Neural cell (in vitro differentiated cells): Measurements from ENCODE around the gene NUDT3. TPM values are rescaled to one million over a fixed set of nuclear protein-coding genes. Genes with fewer than 3 reads are reported as not detected.

Experiments used
- H2AFZ ChIP-seq: fragments of 200-600, 300-800 bp; sonication (generic), shearing (Covaris generic); 2 replicates; pipeline ENCODE4 v1.6.0; 2014; ENCODE audit warnings: low read depth, mild to moderate bottlenecking, antibody characterized with exemption, low read length, moderate library complexity
- H3F3A ChIP-seq: fragments of 200-600 bp; shearing (Covaris generic); 2 replicates; pipeline ENCODE4 v1.6.1; 2016; ENCODE audit warnings: mild to moderate bottlenecking, moderate library complexity, mixed read lengths, antibody characterized with exemption, low read length; ENCODE audit not compliant: insufficient read depth, poor library complexity, severe bottlenecking
- H3K27ac ChIP-seq: fragments of 200-600, 300-800 bp; sonication (generic), shearing (Covaris generic); 2 replicates; pipeline ENCODE4 v1.5.1; 2014; ENCODE audit warnings: mild to moderate bottlenecking, low read length, moderate library complexity
- H3K27me3 ChIP-seq: fragments of 300-800, 200-600 bp; sonication (generic), shearing (Covaris generic); 2 replicates; pipeline ENCODE4 v1.6.0; 2014; ENCODE audit warnings: mild to moderate bottlenecking, low read depth, low read length, moderate library complexity; ENCODE audit not compliant: insufficient read depth
- H3K36me3 ChIP-seq: fragments of 300-800, 200-600 bp; sonication (generic), shearing (Covaris generic); 2 replicates; pipeline ENCODE4 v1.5.1; 2014; ENCODE audit warnings: mild to moderate bottlenecking, antibody characterized with exemption, low read length, moderate library complexity; ENCODE audit not compliant: insufficient read depth
- H3K4me2 ChIP-seq: fragments of 300-800, 200-600 bp; sonication (generic), shearing (Covaris generic); 2 replicates; pipeline ENCODE4 v1.6.0; 2014; ENCODE audit warnings: mild to moderate bottlenecking, low read length
- H3K4me3 ChIP-seq: fragments of 300-800, 200-600 bp; sonication (generic), shearing (Covaris generic); 2 replicates; pipeline ENCODE4 v1.5.1; 2014; ENCODE audit warnings: mild to moderate bottlenecking, low read length, moderate library complexity
- H3K79me2 ChIP-seq: fragments of 200-600 bp; shearing (Covaris generic); replicated peaks from 2 replicates; pipeline ENCODE4 v1.6.0; 2014; ENCODE audit warnings: mild to moderate bottlenecking, low read length, moderate library complexity; ENCODE audit not compliant: insufficient read depth
- H3K9ac ChIP-seq: fragments of 300-800, 200-600 bp; sonication (generic), shearing (Covaris generic); 2 replicates; pipeline ENCODE4 v1.6.1; 2016; ENCODE audit warnings: mild to moderate bottlenecking, low read length, mixed read lengths
- H3K9me2 ChIP-seq: fragments of 200-600 bp; shearing (Covaris generic); 2 replicates; pipeline ENCODE4 v1.6.1; 2016; ENCODE audit warnings: mild to moderate bottlenecking, low read length, mixed read lengths; ENCODE audit not compliant: insufficient read depth
- H3K9me3 ChIP-seq: fragments of 200-600, 300-800 bp; sonication (generic), shearing (Covaris generic); 2 replicates; pipeline ENCODE4 v1.6.1; 2016; ENCODE audit warnings: mild to moderate bottlenecking, mixed run types, low read length, moderate library complexity, mixed read lengths
- H4K20me1 ChIP-seq: fragments of 200-600 bp; shearing (Covaris generic); 2 replicates; pipeline ENCODE4 v1.6.1; 2016; ENCODE audit warnings: mild to moderate bottlenecking, mixed run types; ENCODE audit not compliant: insufficient read depth
- CTCF ChIP-seq: fragments of 450-650 bp; IDR thresholded peaks from 2 replicates; pipeline ENCODE4 v1.5.1; 2014; ENCODE audit warnings: antibody characterized with exemption, mild to moderate bottlenecking, moderate library complexity; ENCODE audit not compliant: poor library complexity, severe bottlenecking
- EP300 ChIP-seq: fragments of 450-650 bp; conservative IDR thresholded peaks from 2 replicates; pipeline ENCODE4 v1.6.1; 2014; ENCODE audit warnings: antibody characterized with exemption, mild to moderate bottlenecking, moderate library complexity; ENCODE audit not compliant: poor library complexity, severe bottlenecking
- EZH2 ChIP-seq: fragments of 200-600, 300-800 bp; shearing (Covaris generic), sonication (generic); IDR thresholded peaks from 2 replicates; pipeline ENCODE4 v1.6.1; 2014; ENCODE audit warnings: antibody characterized with exemption, low read length, borderline replicate concordance, mild to moderate bottlenecking; ENCODE audit not compliant: insufficient read depth, poor library complexity, severe bottlenecking
- MXI1 ChIP-seq: fragments of 450-650 bp; conservative IDR thresholded peaks from 2 replicates; pipeline ENCODE4 v1.6.1; 2014; ENCODE audit warnings: antibody characterized with exemption, mild to moderate bottlenecking; ENCODE audit not compliant: poor library complexity, severe bottlenecking
- POLR2AphosphoS5 ChIP-seq: IDR thresholded peaks from 2 replicates; pipeline ENCODE4 v1.6.1; 2012
- RAD21 ChIP-seq: fragments of 450-650 bp; conservative IDR thresholded peaks from 2 replicates; pipeline ENCODE4 v1.6.1; 2014; ENCODE audit warnings: antibody characterized with exemption, mild to moderate bottlenecking, moderate library complexity
- REST ChIP-seq: IDR thresholded peaks from 2 replicates; pipeline ENCODE4 v1.6.1; 2012; ENCODE audit warnings: borderline replicate concordance
- SMC3 ChIP-seq: fragments of 450-650 bp; conservative IDR thresholded peaks from 2 replicates; pipeline ENCODE4 v1.6.1; 2014; ENCODE audit warnings: antibody characterized with exemption, mild to moderate bottlenecking, moderate library complexity; ENCODE audit not compliant: poor library complexity
- TAF1 ChIP-seq: IDR thresholded peaks from 2 replicates; pipeline ENCODE4 v1.6.1; 2012; ENCODE audit warnings: low read depth
- polyA plus RNA-seq: library from polyadenylated mRNA; depleted of rRNA; stranded (reverse); fragments of >200 nt; gene quantifications from 2 replicates; pipeline ENCODE4 v1.2.3, GENCODE V29; 2014

The NUDT3 gene
- polyA plus RNA-seq, 1 donor from 2014 or later, result 80.2 TPM

- H3K27ac ChIP-seq, result peak overlapping the region; percentile 28
- TF ChIP-seq CTCF (no peak), EZH2 (no peak), POLR2AphosphoS5 (no peak), EP300 (no peak), REST (no peak), MXI1 (no peak), TAF1 (no peak), SMC3 (no peak), RAD21 (no peak)
- H2AFZ ChIP-seq, result no peak overlapping the region
- H4K20me1 ChIP-seq, result peaks cover 8% of the 10 kb centered on the region
- no peak overlapping the region for H3K9ac ChIP-seq
- no peaks in the 10 kb centered on the region for H3K9me3 ChIP-seq
- no peaks in the 10 kb centered on the region for H3K27me3 ChIP-seq
- no peaks in the 10 kb centered on the region for H3K9me2 ChIP-seq
- H3K36me3 ChIP-seq, result no peaks in the 10 kb centered on the region
- no peaks in the 10 kb centered on the region for H3F3A ChIP-seq
- no peak overlapping the region for H3K4me3 ChIP-seq
- peaks cover 53% of the 10 kb centered on the region for H3K79me2 ChIP-seq
- no peak overlapping the region for H3K4me2 ChIP-seq
Measured at GRCh38 chr6:34374508-34374907, 18.0 kb downstream of the NUDT3 start.

GRCh38 chr6:34374069-34374468 is 18.4 kb downstream of the NUDT3 start:
- Histone ChIP-seq H4K20me1 (peaks cover 8% of the 10 kb centered on the region), H3K79me2 (peaks cover 51% of the 10 kb centered on the region)
- TF ChIP-seq CTCF (no peak), TAF1 (no peak), MXI1 (no peak), RAD21 (no peak), SMC3 (no peak), POLR2AphosphoS5 (no peak), REST (no peak), EP300 (no peak), EZH2 (no peak)

More at GRCh38 chr6:34374069-34374468, 18.4 kb downstream of the NUDT3 start:
- Histone ChIP-seq H3K4me3 (no peak overlapping the region), H2AFZ (no peak overlapping the region), H3F3A (no peaks in the 10 kb centered on the region), H3K36me3 (no peaks in the 10 kb centered on the region), H3K4me2 (no peak overlapping the region), H3K9ac (no peak overlapping the region), H3K9me3 (no peaks in the 10 kb centered on the region), H3K27ac (peak overlapping the region; percentile 28), H3K27me3 (no peaks in the 10 kb centered on the region), H3K9me2 (no peaks in the 10 kb centered on the region)
